Fibroblast of skin of abdomen (primary cell): ENCODE data around the gene KIF14. TPM values are rescaled to one million over a fixed set of nuclear protein-coding genes. Genes with fewer than 3 reads are reported as not detected.

Experiments
- DNase-seq: peaks from one replicate; pipeline ENCODE4 v3.0.0-alpha.2; 2013
- polyA plus RNA-seq, 2 experiments: library from polyadenylated mRNA; unstranded; fragments of 120-200 nt; gene quantifications; one replicate each; pipeline ENCODE4 v1.2.1, GENCODE V29; 2013; ENCODE audit not compliant: insufficient read length in 2 of 2

KIF14 gene
- 6.2 TPM for polyA plus RNA-seq (2013, experiment 1 of 2; ENCODE audit: insufficient read length)
- polyA plus RNA-seq (2013, experiment 2 of 2; ENCODE audit: insufficient read length) = 6.2 TPM

- peak; percentile 89 for DNase-seq
Measured at GRCh38 chr1:200620273-200621131, at the start of gene KIF14. TSS of gene KIF14 (minus strand) at chr1:200620751. CDS start at chr1:200618723, 2,028 bp downstream.

- DNase-seq = peak; percentile 98
Measured at GRCh38 chr1:200669314-200670241, 49.0 kb upstream of the KIF14 start, which contains the start of gene DDX59. TSS of gene DDX59 (minus strand) at chr1:200669907. CDS start at chr1:200666740, 3,167 bp downstream.

- no peak for DNase-seq
Measured at GRCh38 chr1:200668514-200669313, 48.2 kb upstream of the KIF14 start.

GRCh38 chr1:200666309-200666708 lies 45.8 kb upstream of the KIF14 start:
- no peak for DNase-seq

GRCh38 chr1:200665861-200666260 lies 45.3 kb upstream of the KIF14 start:
- no peak for DNase-seq

- no peak for DNase-seq
Measured at GRCh38 chr1:200660719-200661118, 40.2 kb upstream of the KIF14 start.

GRCh38 chr1:200659269-200659668 lies 38.7 kb upstream of the KIF14 start:
- DNase-seq = peak; percentile 26

- no peak for DNase-seq
Measured at GRCh38 chr1:200658037-200658818, 37.7 kb upstream of the KIF14 start.

GRCh38 chr1:200654660-200655059 lies 34.1 kb upstream of the KIF14 start:
- DNase-seq = no peak

GRCh38 chr1:200653022-200653462 lies 32.5 kb upstream of the KIF14 start:
- no peak for DNase-seq

GRCh38 chr1:200652378-200652777 lies 31.8 kb upstream of the KIF14 start:
- no peak for DNase-seq

GRCh38 chr1:200646515-200646914 lies 26.0 kb upstream of the KIF14 start:
- DNase-seq = no peak

- no peak for DNase-seq
Measured at GRCh38 chr1:200644021-200644420, 23.5 kb upstream of the KIF14 start.

GRCh38 chr1:200642481-200642880 lies 21.9 kb upstream of the KIF14 start:
- DNase-seq = no peak

- peak; percentile 14 for DNase-seq
Measured at GRCh38 chr1:200640963-200641401, 20.4 kb upstream of the KIF14 start.

GRCh38 chr1:200640373-200640962 lies 19.9 kb upstream of the KIF14 start:
- DNase-seq = no peak

GRCh38 chr1:200638073-200638472 lies 17.5 kb upstream of the KIF14 start:
- no peak for DNase-seq

GRCh38 chr1:200636681-200637080 lies 16.1 kb upstream of the KIF14 start:
- no peak for DNase-seq

GRCh38 chr1:200634261-200635122 lies 13.9 kb upstream of the KIF14 start:
- no peak for DNase-seq

- DNase-seq = no peak
Measured at GRCh38 chr1:200631375-200631774, 10.8 kb upstream of the KIF14 start.
